Measurements from ENCODE around the gene P2RX1. TPM values are rescaled to one million over a fixed set of nuclear protein-coding genes. Genes with fewer than 3 reads are reported as not detected.
"Not testable (repeated sequence)": the region's sequence is repeated elsewhere in the genome, so short reads cannot be mapped to it uniquely, and the experiment has no call there.

Gene P2RX1
- total RNA-seq, 4 donors from 2014 or later = 1.2 to 13.0 (median 2.1) TPM

GRCh38 chr17:3857261-3858105 is 58.8 kb downstream of the P2RX1 start:
- 73 to 75% methylated on average over 9 to 16 of the region's 16 CpGs for WGBS, 2 donors
- TF ChIP-seq CTCF (IDR thresholded peaks at IDR 0.05) (no peak), POLR2A (IDR thresholded peaks at IDR 0.05) (no peak)
- Histone ChIP-seq H3K4me3 (no peak overlapping the region), H3K27ac (no peak overlapping the region), H3K36me3 (peaks cover 5 to 23% (median 11%) of the 10 kb centered on the region in 3 donors), H3K27me3 (no peaks in the 10 kb centered on the region), H3K4me1 (no peaks in the 10 kb centered on the region), H3K9me3 (no peaks in the 10 kb centered on the region)
- no peak for DNase-seq
- intact Hi-C loops (cut with DNase I) = no loop called here

DNA sequence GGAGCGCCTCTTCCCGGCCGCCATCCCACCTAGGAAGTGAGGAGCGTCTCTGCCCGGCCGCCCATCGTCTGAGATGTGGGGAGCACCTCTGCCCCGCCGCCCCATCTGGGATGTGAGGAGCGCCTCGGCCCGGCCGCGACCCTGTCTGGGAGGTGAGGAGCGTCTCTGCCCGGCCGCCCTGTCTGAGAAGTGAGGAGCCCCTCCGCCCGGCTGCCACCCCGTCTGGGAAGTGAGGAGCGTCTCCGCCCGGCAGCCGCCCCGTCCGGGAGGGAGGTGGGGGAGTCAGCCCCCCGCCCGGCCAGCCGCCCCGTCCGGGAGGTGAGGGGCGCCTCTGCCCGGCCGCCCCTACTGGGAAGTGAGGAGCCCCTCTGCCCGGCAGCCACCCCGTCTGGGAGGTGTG is 62.1 kb downstream of the P2RX1 start:
- H3K9me3 ChIP-seq; H3K36me3 ChIP-seq; H3K4me1 ChIP-seq; H3K27me3 ChIP-seq; H3K27ac ChIP-seq; DNase-seq; H3K4me3 ChIP-seq; intact Hi-C loops (cut with DNase I): not testable (repeated sequence)
- WGBS, 2 donors = no CpG with 5 or more reads among the region's 36 CpGs

DNA sequence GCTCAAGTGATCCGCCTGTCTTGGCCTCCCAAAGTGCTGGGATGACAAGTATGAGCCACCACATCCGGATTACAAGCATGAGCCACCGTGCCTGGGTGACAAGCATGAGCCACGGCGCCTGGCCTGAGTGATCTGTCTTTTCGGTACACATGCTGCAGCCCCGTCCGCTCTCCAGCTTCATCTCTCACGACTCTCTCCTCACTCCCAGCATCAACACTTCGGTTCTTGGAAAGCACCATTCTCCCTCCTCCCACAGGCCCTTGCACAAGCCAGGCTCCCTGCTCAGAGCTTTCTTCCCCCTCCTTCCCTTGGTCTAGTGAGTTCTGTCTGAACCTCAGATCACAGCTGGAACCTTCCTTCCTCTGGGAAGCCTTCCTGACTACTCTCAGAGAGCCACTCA is 63.7 kb downstream of the P2RX1 start:
- DNase-seq = no peak
- H3K27ac ChIP-seq = no peak overlapping the region
- 77 to 79% methylated on average over 10 of the region's 10 CpGs for WGBS, 2 donors

DNA sequence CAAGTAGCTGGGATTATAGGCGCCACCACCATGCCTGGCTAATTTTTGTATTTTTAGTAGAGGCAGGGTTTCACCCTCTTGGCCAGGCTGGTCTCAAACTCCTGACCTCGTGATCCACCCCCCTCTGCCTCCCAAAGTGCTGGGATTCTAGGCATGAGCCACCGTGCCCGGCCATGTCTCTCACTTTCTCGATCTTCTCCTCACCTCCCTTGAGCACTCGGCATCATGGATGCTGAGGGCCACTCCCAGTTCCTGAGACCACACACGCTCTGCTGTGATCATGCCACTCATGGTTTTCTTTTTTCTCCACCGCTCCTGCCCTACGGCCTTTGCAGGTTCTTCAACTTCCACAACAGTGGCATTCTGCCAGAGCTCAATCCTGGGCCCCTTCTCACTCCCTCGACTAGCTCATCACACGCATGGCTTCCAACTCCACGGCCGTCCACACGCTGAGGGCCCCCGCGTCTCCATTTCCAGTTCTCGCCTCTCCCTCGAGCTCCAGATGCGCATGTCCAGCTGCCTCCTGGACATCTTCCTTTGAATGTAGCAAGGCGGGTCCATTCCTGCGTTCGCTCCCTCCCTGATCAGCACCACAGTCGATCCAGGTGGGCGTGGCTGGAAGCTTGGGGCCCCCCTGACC is 64.7 kb downstream of the P2RX1 start:
- no peaks in the 10 kb centered on the region for H3K36me3 ChIP-seq
- no peak overlapping the region for H3K4me3 ChIP-seq
- H3K27ac ChIP-seq = no peak overlapping the region
- no peak for TF ChIP-seq POLR2A (IDR thresholded peaks at IDR 0.05)
- TF ChIP-seq CTCF (IDR thresholded peaks at IDR 0.05) = no peak
- H3K27me3 ChIP-seq = peaks cover 0 to 8% (median 0%) of the 10 kb centered on the region in 4 donors
- no peak for DNase-seq
- 75 to 80% methylated on average over 24 of the region's 24 CpGs for WGBS, 2 donors
- intact Hi-C loops (cut with DNase I) = no loop called here
- no peaks in the 10 kb centered on the region for H3K9me3 ChIP-seq
- peaks cover 0 to under 1% (median under 1%) of the 10 kb centered on the region in 3 donors for H3K4me1 ChIP-seq

More for the DNA sequence above, 63.7 kb downstream of the P2RX1 start:
- Histone ChIP-seq H3K4me3 (no peak overlapping the region), H3K36me3 (no peaks in the 10 kb centered on the region), H3K9me3 (no peaks in the 10 kb centered on the region), H3K4me1 (no peaks in the 10 kb centered on the region), H3K27me3 (peaks cover 0 to 8% (median 0%) of the 10 kb centered on the region in 4 donors)
- intact Hi-C loops (cut with DNase I) = no loop called here
- TF ChIP-seq CTCF (IDR thresholded peaks at IDR 0.05) = no peak
- TF ChIP-seq POLR2A (IDR thresholded peaks at IDR 0.05) = no peak

DNA sequence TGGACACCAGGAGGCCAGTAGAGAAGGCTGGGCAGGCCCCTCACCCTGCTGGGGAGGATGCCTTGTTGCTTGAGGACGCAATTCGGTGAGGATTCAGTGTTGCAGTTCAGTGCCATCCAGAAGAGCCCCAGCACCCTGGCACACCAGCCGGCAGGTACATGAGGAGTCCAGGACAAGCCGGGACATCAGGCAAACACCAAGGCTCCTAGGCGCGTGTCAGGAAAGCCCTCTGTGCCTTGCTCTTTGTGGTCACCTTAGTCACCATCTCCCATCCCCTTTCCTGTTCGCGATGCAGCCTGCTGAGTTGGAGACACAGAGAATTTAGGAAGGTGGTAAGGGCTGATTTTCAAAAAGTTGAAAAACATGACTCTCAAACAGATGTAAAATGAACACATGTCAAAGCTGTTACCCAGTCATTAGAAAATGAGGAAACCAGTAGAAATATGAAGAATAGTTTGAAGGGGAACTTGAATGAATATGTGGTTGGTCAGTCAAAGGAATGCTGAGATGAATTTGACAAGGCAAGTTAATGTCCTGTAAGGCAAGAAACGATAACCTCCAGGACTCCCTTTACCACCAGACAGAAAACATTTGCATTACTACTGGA is 67.9 kb downstream of the P2RX1 start:
- Histone ChIP-seq H3K9me3 (no peaks in the 10 kb centered on the region), H3K27me3 (peaks cover 0 to 8% (median 0%) of the 10 kb centered on the region in 4 donors), H3K36me3 (peaks cover 0 to 12% (median 0%) of the 10 kb centered on the region in 3 donors), H3K27ac (no peak overlapping the region), H3K4me3 (no peak overlapping the region), H3K4me1 (peaks cover 7 to 26% (median 18%) of the 10 kb centered on the region in 3 donors)
- 58 to 74% methylated on average over 5 to 7 of the region's 9 CpGs for WGBS, 2 donors
- intact Hi-C loops (cut with DNase I) = no loop called here
- DNase-seq = no peak
- no peak for TF ChIP-seq POLR2A (IDR thresholded peaks at IDR 0.05)
- TF ChIP-seq CTCF (IDR thresholded peaks at IDR 0.05) = no peak

All from esophagus squamous epithelium (tissue), 5 donors.